Putamen (tissue), 1 donor: ENCODE results near the gene GPR17.
A peak's percentile ranks its signal among the peaks of the same experiment; 100 is the strongest.

Source experiments
- DNase-seq: peaks from one replicate; pipeline ENCODE4 v3.0.0-alpha.2; 2016; ENCODE audit warnings: low spot score

GPR17 gene

DNA sequence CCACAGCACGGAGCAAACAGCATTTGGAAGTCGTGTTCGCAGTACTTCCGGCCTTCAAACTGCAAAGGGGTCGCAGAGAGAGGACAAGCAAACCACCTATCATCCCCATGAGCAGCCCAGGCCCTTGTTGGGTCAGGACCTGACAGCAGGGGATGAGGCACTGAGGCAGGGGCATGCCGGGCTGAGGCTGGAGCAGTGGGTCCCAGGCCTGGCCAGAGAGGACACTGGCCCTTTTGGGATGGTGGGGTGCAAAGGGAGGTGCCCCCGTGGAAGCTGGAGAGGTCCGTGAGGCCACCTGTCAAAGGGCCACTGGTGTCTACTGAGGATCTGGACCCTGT, 8.9 kb downstream of the GPR17 start:
- no peak for DNase-seq

DNA sequence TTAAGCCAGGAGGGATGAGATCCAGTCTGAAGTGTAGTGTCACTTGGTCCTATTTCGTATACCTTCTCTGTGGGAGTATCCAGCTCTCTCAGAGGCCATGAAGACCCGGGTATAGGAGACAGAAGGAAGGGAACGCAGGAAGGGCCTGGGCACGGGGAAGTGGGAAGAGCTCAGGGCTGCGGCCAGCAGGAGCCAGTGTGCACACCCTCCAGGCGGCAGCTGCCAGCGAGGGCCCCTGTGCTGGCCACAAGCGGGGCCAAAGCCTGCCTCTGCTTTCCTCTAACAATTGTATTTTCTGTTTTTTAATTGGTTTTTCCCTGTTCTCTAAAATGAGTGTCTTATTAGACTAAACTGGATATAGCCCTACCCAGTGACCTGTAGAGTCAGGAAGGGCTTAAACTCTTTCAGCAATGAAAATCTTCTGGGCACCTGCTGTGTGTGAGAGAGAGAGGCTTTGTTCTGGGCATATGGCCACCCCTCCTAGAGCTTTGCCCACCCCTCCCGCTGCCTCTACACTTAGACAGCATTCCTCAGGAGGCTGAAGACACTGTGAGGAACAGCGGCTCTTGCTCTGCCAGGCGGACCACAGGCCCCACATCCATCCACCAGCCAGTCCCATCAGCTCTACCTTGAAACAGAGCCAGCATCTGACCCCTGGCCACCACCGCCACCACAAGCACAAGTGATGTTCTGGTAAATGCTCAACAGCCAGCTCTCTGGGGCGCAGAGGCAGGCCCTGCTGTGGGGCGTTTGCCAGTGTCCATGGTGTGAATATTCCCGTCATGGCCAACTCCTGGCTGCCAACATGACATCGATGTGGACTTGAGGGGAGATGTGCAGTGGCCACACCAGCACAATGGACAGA, 9.5 kb downstream of the GPR17 start:
- no peak for DNase-seq

DNA sequence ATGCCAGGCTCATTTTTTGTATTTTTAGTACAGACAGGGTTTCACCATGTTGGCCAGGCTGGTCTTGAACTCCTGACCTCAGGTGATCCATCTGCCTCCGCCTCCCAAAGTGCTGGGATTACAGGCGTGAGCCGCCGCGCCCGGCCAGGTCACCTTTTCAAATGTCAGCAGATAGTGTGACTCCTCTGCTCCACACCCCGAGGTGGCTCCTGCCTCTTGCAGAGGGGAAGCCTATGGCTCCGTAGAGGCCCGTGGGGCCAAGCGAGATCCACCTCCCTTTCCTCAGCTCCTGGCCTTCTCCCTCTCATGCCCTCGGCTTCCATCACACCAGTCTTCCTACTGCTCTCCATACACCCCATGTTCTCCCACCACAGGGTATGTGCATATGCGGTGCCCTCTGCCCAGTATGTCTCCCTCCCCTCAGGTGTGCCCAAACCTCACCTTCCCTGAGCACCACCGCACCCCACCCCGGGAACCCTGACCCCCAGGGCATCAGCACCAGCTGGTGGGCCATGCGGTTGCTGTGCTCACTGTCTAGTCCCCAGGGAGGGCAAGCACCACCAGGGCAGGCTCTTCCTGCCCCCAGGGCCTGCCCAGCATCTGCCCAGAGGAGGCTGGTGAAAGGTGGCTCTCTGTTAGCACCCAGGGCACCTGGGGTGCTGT, 10.7 kb downstream of the GPR17 start:
- DNase-seq: no peak

DNA sequence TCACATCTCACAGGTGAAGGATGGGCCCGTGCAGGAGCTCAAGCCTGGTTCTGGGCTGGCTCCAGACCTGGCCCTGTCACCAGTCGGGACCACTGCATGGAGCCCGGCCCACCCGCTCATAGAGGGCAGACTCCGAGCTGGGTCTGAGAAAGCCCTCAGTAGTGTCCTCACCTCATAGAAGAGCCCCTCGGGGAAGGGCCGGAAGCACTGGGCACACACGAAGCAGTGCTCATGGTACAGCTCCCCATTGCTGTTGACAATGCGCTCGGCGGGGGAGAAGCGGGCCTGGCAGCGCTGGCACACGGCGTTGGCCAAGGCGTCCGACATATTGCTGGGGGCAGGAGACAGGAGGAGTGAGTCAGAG, 11.3 kb downstream of the GPR17 start:
- DNase-seq: no peak

DNA sequence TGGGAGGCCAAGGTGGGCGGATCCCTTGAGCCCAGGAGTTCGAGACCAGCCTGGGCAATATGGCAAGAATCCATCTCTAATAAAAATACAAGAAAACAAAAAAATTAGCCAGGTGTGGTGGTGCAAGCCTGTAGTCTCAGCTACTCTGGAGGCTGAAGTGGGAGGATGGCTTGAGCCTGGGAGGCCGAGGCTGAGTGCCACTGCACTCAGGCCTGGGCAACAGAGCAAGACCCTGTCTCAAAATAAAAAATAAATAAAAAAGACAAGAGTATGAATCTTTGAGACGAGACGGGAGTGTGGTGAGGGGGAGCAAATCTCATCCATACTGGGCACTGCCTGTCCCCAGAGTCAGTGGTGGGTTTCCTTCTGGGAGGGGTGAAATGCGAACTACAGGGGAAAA, 12.2 kb downstream of the GPR17 start:
- no peak for DNase-seq

DNA sequence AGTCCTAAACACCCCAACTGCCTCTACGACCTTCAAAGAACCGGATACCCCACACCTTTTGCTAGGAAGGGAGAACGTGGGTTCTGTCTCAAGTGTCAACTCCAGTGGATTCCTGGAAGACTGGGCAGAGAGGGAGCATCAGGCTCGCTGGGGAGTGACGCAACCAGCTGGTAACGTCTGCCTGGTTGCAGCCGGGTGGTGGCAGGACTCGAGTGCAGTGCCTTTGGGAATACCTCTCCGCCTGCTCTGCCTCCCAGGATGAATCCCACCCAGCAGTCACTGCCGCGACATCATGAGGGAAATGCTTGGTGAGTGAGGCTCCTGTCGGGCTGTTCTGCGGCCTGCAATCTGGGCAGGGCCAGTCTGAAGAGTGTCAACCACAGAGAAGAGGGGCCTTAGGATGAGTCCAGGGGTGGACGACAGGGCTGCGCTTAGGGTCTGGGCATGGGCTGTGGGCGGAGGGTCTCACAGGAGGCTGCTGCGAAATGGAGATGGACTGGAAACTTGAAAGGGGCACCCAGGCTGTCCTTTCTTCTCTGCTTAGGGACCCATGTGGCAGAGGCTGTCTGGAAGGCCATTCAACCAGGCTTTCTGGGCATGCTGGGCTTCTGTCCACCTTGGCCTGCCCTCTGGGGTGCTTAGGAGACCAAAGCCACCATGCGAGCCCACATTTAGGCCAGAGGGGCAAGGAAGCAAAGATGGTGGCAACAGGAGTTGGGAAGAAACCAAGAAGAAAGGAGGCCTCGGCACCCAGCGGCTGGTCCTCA, 12.9 kb downstream of the GPR17 start:
- no peak for DNase-seq

DNA sequence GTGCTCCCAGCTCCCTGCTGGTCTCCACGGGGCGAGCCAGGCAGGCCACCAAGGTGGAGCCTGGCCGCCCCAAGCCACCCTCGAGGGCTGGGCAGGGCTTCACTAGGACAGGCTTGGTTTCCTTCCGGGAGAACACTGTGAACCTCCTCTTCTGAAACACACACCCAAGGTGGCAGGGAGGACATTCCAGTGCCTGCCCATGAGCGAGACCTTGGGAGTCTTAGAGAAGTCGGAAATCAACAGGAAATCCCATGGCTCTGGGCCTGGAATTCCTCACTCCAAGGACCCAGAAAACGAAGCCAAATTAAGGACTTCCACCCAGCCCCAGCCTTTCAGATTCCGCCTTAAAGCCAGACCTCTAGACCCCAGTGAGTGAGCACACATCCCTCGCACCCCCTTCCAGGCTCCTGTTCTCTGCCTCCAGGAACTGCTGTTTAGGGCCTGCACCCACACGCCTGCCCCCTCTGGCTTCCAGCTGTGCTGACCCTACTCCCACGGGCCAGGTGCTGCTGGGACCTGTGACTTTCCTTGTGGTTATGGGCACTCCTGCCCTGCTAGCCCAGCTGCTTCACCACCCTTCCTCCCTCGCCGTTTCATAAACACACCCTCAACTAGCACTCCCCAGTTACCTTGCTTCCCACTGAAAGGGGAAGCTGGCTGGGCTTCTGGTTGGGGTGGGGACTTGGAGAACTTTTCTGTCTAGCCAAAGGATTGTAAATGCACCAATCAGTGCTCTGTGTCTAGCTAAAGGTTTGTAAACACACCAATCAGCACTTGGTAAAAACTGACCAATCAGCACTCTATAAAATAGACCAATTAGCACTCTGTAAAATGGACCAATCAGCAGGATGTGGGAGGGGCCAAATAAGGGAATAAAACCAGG, 13.7 kb downstream of the GPR17 start:
- no peak for DNase-seq

DNA sequence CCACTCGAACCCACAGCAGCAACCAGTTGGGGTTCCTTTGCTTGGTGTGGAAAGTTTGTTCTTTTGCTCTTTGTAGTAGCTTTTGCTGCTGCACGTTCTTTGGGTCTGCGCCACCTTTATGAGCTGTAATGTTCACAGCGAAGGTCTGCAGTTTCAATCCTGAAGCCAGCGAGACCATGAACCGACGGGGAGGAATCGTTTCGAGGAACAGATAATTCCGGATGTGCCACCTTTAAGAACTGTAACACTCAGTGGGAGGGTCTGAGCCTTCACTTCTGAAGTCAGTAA, 14.3 kb downstream of the GPR17 start:
- DNase-seq: no peak

DNA sequence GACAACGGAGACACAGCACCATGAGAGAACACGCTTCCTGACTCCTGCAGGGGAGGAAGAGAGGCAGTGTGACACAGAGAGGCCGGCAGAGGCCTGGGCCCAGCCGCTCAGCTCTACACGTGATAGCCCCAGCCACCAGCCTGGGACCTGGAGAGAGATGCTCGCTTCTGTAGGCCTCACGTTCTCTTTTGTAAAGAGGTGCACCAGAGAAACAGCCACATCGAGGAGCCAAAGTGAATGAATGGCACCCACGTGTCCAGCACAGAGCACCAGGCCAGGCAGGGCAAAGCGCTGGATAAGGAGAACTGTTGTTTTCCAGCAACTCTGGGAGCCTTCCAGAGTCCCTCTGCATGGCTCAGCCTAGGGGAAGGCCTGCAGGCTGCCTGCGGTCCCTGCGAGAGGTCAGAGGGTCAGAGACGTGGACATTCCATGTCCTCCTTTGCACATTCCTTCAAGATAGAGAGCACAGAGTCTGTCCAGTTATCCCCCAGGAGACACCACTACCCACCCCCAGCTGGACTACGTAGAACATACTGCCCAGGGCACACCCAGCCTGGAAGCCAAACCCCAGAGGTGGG, 15.2 kb downstream of the GPR17 start:
- DNase-seq: peak; percentile 54

DNA sequence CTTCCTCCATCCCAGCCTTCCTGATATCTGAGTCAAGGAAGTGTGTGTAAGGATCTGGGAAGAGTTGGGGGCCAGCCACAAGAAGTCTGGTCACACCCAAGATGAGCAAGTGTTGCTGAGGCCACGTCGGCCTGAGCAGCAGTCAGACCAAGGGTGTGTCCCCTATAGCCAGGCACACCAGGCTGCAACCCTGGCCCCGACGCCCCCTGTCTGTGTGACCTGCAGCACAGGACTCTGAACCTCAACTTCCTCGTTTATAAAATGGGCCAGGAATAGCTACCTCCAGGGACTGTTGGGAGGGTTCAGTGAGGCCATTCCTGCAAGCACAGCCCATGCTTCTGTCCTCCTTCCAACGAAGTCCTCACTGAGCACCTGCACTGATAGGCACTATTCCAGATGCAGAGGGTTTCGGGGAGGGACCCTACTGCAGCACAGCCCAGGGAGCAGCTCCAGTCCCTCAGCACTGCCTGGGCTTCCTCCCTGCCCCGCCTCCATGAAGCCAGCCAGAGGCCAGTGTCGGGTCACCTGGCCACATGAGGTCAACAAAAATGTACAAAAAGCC, 16.1 kb downstream of the GPR17 start:
- no peak for DNase-seq

DNA sequence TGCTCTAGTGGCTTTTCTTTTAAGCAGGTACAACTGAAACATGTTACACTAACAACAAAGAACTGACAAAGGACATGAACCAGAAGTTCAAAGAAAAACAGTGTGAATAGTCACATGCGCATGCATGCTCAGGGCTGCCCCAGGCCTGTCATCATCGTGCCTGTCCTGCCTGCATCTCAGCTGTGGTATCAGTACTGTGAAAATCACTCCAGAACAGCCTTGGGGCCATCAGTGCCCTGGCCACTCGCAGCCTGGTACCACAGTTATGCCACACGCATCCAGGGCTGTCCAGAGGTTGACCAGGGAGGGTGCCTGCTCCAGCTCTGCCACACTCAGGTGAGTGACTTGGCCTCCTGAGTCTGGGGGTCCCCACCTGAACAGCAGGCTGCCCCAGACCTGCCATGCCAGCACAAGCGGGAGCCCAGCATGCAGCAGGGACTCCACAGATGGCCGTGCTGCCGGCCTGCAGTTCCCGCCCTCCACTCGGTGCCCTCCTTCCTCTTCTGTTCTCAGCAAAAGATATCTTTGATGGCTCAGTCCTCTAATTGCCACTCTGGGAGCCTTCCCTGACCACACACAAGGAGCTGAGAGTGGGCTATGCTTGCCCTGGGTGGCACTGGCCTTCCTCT, 17.1 kb downstream of the GPR17 start:
- no peak for DNase-seq

DNA sequence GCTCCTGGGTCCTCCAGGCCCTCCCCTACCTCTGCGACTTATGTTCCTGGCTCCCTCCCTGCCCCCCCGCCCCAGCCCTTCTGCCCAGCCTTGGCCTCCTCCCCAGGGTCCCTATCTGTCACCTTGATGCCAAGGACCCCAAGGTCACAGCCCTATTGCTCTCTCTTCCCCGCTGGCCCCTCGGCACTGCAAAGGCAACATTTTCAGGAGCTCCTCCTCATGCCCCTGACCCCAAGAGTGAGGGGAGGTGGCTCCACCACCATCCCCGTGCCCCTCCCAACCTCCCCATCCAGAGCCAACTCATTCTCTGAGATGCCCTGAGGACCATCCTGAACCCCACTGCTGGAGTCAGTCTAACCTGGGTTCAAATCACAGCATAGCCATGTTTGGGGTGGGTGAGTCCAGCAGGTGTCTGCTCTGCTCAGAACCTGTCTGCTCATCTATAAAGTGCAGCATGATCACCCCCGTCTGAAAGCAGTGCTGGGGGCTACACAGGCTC, 17.7 kb downstream of the GPR17 start:
- DNase-seq: no peak

DNA sequence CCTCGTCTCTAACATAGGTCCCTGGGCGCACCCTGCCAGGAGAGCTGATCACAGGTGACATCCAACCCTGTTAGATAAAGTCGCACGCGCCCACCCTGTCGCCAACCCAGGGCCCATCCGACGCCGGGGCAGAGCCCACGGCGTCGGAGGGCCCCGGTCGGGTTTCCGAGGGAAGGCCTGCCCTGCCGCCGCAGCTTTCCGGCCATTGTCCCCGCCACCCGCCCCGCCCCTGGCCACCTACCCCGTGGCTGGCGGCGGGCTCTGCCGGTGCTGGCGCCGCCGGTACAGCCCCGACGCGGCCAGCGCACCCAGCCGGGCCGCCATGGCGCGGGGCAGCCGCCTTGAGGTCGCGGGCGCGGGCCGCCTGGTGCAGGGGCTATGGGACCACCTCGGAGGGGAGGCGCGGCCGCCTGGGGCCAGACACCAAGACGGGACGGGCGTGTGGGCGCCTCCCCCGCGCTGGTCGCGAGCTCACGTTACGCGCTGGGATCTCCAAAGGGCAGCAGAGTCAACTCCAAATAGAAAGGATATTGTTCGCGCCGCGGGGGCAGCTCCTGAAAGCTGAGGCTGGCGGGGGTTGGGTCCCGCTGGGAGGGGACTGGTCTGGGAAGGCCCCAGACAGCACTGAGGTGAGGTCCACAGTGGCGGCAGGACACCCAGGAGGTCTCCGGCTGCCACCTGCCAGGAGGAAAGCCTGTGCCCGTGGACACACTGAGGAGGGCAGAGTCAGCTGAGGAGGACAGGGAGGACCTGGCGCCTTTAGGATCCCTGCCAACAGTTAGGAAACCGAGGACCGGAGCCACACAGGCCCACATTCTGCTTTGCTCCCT, 18.3 kb downstream of the GPR17 start:
- DNase-seq: no peak

DNA sequence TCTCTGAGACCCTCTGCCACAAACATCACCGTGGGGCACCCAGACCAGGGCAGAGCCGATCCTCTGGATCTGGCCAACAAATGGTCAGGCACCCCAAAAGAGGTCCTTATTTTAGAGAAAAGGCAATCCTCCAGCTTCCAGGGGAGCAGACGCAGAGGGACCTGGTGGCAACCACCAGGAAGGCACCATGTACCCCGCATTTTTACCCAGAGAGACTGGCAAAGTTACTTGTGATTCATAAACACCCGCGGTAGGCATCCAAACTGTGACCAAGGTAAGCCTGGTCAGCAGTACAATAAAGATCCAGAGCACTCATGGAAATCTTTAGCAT, 18.9 kb downstream of the GPR17 start:
- DNase-seq: no peak

DNA sequence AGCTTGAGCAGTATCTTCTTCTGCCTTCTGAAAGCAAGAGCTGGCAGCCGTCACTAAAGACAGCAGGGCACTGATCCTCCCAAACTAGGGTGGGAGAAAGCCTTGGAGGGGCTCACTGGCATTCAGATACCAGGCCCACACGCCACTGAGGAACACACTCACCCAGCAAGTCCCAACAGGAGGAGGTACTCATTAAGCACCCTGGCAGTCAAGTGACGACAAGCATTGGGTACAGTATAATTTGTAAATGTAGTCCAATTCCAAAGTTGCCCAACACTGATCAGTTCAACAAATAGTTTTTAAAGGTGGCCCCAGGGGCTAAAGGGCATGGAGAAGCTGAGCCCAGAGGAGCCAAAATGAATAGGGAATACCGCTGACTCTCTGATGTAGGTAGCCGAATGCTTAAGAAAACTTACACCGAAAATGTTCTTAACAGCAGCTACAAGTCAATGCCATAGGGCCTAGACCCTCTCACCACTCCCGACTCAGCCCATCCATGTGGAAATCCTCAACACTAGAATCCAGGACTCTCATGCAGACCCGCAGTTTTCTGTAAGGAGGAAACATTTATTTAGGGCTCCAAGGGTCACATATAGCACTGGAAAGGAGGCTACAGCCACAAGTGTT, 19.4 kb downstream of the GPR17 start:
- DNase-seq: no peak

DNA sequence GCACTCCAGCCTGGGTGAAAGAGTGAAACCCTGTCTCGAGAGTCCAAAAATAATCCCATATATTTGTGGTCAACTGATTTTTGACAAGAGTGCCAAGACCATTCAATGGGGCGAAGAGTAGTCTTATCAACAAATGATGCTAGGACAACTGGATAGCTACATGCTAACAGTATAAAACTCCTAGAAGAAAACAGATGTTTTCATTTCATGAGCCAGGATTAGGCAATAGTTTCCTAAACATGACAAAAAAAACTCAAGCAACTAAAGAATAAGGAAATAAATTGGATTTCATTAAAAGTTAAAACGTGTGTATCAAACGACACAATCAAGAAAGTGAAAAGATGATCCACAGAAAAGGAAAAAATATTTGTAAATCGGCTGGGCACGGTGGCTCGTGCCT, 23.1 kb downstream of the GPR17 start:
- no peak for DNase-seq

DNA sequence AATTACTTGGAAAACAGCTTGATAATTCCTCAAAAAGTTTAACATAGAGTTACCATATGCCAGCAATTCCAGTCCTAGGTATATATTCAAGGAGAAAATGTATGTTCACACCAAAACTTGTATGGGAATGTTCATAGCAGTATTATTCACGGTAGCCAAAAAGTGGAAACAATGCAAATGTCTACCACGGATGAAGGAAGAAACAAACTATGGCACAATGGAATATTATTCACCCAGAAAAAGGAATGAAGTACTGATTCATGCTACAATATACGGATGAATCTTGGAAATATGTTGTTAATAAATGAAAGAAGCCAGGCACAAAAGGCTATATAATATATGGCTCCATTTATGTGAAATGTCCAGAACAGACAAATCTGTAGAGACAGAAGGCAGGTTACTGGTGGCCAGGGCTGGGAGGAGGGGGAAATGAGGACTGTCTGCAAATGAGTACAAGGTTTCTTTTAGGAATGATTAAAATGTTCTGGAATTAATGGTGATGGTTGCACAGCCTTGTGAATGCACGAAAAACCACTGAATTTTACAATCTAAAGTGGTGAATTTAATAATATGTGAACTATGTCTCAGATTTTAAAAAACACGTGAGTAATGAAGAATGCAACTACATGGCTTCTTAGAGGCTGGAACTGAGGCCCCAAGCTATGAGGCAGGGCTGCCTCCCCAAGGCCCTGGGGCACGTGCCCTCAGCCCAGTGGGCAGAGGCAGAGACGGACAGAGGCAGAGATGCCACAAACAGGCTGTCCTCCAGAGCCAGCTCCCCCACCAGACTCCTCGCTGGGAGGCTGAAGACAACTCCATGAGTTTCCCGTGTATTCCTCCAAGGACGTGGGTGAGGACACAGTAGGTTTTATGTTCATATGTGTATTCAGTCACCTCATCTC, 24.4 kb downstream of the GPR17 start:
- no peak for DNase-seq

DNA sequence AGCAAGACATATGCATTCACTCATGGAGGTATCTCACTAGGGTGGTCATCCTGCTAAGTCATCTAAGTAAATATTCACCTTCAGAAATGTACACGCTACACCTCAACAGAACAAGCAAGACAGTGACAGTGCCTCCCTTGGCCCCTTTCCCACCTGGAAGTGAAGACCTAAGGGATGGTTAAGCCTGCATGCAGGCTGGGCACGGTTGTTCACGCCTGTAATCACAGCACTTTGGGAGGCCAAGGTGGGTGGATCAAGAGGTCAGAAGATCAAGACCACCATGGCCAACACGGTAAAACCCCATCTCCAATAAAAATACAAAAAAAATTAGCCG, 25.0 kb downstream of the GPR17 start:
- DNase-seq: no peak
